IPS DF 6.9 (cell line): ENCODE measurements around the gene TKT.

Experiments used
- DNase-seq: peaks from one replicate; pipeline ENCODE4 v3.0.0-alpha.2; 2013; ENCODE audit warnings: low read depth, low spot score
- H3K27ac ChIP-seq: one replicate; pipeline ENCODE4 v1.5.1; 2013; ENCODE audit warnings: low read length, control low read depth
- H3K27me3 ChIP-seq: 2 replicates; pipeline ENCODE4 v1.6.1; 2013; ENCODE audit warnings: mild to moderate bottlenecking, low read length; ENCODE audit not compliant: control insufficient read depth, insufficient read depth
- H3K36me3 ChIP-seq: 2 replicates; pipeline ENCODE4 v1.6.1; 2013; ENCODE audit warnings: low read length; ENCODE audit not compliant: control insufficient read depth, insufficient read depth
- H3K4me1 ChIP-seq: 2 replicates; pipeline ENCODE4 v1.6.1; 2013; ENCODE audit warnings: low read length; ENCODE audit not compliant: control insufficient read depth, insufficient read depth
- H3K4me3 ChIP-seq: 2 replicates; pipeline ENCODE4 v1.5.1; 2013; ENCODE audit warnings: mild to moderate bottlenecking, low read length
- H3K9me3 ChIP-seq: 2 replicates; pipeline ENCODE4 v1.6.1; 2013; ENCODE audit warnings: low read length, inconsistent platforms; ENCODE audit not compliant: control insufficient read depth, insufficient read depth
- WGBS: extraction: QIAGEN DNeasy Blood & Tissue Kit; methylation state at CpG from one replicate; pipeline ENCODE4 v1.1.7; 2013; ENCODE audit warnings: mixed read lengths, missing lambda C conversion rate; ENCODE audit not compliant: insufficient read length, insufficient coverage; 5-methylcytosine and 5-hydroxymethylcytosine counted together

The TKT gene

DNA sequence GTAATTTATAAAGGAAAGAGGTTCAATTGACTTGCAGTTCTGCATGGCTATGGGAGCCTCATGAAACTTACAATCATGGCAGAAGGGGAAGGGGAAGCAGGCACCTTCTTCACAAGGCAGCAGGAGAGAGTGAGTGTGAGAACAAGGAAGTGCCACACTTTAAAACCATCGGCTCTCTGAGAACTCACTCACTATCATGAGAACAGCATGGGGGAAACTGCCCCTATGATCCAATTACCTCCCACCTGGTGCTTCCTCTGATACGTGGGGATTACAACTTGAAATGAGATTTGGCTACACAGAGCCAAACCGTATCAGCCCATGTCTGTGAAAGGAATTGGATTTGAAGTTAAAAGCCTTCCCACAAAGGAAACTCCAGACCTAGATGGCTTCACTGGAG, 39.1 kb downstream of the TKT start:
- Histone ChIP-seq H3K4me1 (no peaks in the 10 kb centered on the region), H3K36me3 (no peaks in the 10 kb centered on the region), H3K9me3 (no peaks in the 10 kb centered on the region), H3K27ac (no peak overlapping the region), H3K27me3 (no peaks in the 10 kb centered on the region), H3K4me3 (no peak overlapping the region)
- WGBS, result no CpG with 5 or more reads among the region's 3 CpGs
- DNase-seq, result no peak

DNA sequence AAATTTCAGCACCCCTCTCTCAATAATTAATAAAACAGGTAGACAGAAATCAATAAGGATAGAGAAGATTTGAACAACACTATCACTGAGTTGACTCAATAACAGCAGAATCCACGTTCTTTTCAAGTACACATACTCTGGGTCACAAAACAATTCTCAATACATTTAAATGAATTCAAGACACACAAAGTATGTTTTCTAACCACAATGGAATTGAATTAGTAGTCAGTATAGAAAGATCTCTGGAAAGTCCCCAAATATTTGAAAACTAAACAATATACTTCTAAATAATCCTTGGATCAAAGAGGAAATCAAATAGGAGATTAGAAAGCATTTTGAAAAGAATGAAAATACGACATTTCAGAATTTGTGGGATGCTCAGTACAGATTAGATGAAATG, 40.0 kb downstream of the TKT start:
- no peaks in the 10 kb centered on the region for H3K4me1 ChIP-seq
- DNase-seq, result no peak

DNA sequence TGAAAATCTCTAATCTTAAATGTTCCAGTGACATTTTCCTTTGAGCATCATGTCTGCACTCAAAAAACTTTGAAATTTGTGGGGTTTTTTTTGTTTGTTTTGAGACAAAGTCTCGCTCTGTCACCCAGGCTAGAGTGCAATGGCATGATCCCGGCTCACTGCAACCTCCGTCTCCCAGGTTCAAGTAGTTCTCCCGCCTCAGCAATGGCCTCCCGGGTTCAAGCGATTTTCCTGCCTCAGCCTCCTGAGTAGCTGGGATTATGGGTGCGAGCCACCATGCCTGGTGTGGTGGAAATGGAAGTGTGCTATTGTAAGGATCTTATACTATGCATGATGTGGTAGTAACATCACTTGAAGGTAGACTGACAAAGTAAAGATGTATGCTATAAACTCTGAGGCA, 42.5 kb downstream of the TKT start:
- H3K27ac ChIP-seq, result no peak overlapping the region
- no CpG with 5 or more reads among the region's 7 CpGs for WGBS
- H3K4me3 ChIP-seq, result no peak overlapping the region
- H3K27me3 ChIP-seq, result no peaks in the 10 kb centered on the region
- DNase-seq, result no peak
- no peaks in the 10 kb centered on the region for H3K36me3 ChIP-seq
- H3K9me3 ChIP-seq, result peaks cover 2% of the 10 kb centered on the region; the same call in 1 of the 2 replicates
- no peaks in the 10 kb centered on the region for H3K4me1 ChIP-seq

More for the DNA sequence above, 40.0 kb downstream of the TKT start:
- Histone ChIP-seq H3K27me3 (no peaks in the 10 kb centered on the region), H3K4me3 (no peak overlapping the region), H3K27ac (no peak overlapping the region), H3K36me3 (no peaks in the 10 kb centered on the region), H3K9me3 (no peaks in the 10 kb centered on the region)
- whole genome bisulfite sequencing, result no CpG with 5 or more reads among the region's 2 CpGs

DNA sequence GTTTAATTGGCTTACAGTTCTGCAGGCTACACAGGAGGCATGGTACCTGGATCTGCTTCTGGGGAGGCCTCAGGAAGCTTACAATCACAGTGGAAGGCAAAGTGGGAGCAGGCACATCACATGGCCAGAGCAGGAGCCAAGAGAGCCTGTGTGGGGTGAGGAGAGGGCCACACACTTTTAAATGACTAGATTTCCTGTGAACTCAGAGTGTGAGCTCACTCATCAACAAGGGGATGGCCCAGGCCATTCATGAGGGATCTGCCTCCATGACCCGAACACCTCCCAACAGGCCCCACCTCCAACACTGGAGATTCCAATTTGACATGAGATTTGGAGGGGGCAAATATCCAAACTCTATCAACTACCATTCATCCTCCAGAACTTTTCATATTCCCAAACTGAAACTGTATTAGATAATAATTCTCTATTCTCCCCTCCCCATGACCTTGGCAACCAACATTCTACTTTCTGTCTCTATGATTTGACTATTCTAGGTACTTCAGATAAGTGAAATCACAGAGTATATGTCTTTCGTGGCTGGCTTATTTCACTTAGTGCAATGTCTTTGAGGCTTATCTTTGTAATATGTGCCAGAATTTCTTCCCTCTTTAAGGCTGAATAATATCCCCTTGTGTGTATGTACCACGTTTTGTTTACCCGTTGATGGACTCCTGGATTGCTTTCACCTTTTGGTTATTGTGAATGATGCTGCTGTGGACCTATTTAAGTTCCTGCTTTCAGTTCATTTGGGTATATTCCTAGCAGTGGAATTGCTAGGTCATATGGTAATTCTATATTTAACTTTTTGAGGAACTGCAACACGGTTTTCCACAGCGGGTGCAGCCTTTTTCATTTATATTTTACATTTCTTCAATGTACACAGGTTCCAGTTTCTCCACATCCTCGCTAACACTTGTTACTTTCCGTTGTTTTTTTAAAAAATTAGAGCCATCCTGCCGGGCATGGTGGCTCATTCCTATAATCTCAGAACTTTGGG, 43.8 kb downstream of the TKT start:
- Histone ChIP-seq H3K9me3 (peaks cover 2% of the 10 kb centered on the region; the same call in 1 of the 2 replicates), H3K27me3 (no peaks in the 10 kb centered on the region), H3K4me3 (no peak overlapping the region), H3K27ac (no peak overlapping the region), H3K36me3 (no peaks in the 10 kb centered on the region), H3K4me1 (no peaks in the 10 kb centered on the region)
- no CpG with 5 or more reads among the region's 9 CpGs for WGBS
- DNase-seq, result no peak

DNA sequence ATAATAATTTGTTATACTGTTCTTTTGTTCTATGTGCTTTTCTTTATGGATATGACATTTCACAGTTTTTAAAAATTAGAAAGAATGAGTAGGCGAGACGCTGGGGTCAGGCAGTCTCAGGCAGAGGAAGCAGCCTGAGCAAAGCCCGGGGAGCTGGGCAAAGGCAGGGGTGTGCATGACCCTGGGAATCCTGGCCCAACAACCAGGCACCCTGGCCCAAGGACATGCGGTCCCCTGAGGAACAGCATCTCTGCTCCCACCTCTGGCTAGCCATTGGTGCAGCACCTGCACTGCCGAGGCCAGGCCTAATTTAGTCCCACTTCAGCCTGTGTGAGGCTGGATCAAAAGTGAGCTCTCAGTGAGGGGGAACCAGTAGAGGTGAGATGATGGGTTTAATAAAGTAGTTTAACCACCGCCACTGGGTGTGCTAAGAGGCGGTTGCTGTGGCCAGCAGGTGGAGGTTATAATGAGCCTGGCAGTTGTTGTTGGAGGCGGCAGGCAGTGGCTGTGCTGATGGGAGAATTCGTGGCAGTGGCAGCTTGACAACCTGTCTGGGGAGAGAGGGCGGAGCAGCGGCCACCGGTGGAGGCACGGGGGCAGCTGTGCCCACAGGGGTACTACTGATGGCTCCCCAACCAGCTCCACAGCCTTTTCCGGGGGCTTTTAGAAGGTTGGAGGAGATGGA, 53.3 kb downstream of the TKT start:
- no CpG with 5 or more reads among the region's 14 CpGs for WGBS

DNA sequence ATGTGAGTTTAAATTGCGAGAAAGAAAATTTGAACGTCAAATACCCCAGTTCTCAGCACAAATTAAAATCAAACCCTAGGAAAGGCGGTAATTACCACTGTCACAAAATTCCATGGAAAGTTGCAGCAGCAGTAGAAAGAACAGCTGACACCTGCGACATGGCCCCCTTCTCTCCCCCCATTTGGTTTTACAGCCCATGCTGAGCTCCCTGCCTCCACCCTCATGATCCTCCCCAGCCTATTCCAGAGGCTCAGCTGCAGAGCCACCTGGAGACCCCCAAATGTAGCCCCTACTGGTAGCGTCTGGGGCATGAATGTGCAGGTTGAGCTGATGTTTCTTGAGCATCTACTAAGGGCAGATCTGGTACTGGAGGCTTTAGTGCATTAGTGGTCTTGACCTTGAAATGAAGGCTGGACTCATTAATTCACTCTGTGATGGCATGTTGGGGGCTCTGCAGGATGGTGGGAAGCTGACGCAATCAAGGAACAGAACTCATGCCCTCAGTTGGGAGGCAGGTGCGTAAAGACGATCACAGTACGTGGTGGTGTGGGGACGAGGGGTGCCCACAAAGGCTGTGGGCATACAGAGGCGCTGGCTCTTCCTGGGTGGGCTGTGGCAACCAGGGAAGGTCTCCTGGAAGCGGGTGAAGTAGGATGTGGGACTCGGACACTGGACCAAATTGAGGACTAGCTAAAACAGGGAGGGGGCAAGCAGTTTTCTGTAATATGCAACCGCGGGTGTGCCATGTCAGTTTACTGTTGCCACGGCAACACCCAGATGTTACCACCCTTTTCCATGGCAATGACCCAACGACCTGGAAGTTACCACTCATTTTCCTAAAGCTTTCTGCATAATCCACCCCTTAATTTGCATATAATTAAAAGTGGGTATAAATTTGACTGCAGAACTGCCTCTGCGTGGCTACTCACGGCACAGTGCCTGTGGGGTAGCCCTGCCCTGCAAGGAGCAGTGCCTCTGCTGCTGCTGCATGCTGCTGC, 55.0 kb downstream of the TKT start:
- Histone ChIP-seq H3K4me3 (no peak overlapping the region), H3K9me3 (no peaks in the 10 kb centered on the region), H3K4me1 (peaks cover 2% of the 10 kb centered on the region; the same call in 1 of the 2 replicates), H3K27ac (no peak overlapping the region), H3K27me3 (no peaks in the 10 kb centered on the region), H3K36me3 (no peaks in the 10 kb centered on the region)
- no peak for DNase-seq
- no CpG with 5 or more reads among the region's 19 CpGs for WGBS

More for the DNA sequence above, 53.3 kb downstream of the TKT start:
- no peaks in the 10 kb centered on the region for H3K9me3 ChIP-seq
- DNase-seq, result no peak
- H3K4me1 ChIP-seq, result no peaks in the 10 kb centered on the region
- no peaks in the 10 kb centered on the region for H3K27me3 ChIP-seq
- no peak overlapping the region for H3K4me3 ChIP-seq
- no peak overlapping the region for H3K27ac ChIP-seq
- H3K36me3 ChIP-seq, result no peaks in the 10 kb centered on the region

DNA sequence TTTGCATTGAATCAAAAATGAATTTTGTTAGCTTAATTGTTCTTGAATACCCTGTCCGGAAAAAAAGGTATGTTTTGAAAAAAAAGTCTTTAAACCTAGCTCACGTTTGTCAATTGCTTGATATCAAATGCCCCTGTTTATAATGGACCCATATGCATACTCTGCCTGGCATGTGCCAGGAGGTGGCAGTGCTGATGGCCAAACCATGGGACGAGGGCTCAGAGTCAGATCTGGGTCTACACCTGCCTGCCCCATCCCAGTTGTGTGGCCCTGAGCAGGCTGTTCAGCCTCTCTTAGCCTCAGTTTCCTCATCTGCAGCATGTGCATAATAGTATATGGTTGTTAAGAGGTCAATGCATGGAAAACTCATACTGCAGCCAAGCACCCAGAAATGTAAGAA, 56.0 kb downstream of the TKT start:
- no peaks in the 10 kb centered on the region for H3K9me3 ChIP-seq
- no peak overlapping the region for H3K27ac ChIP-seq
- no peaks in the 10 kb centered on the region for H3K27me3 ChIP-seq
- no CpG with 5 or more reads among the region's 3 CpGs for WGBS
- DNase-seq, result no peak
- H3K36me3 ChIP-seq, result no peaks in the 10 kb centered on the region
- no peak overlapping the region for H3K4me3 ChIP-seq
- peaks cover 2% of the 10 kb centered on the region; the same call in 1 of the 2 replicates for H3K4me1 ChIP-seq

DNA sequence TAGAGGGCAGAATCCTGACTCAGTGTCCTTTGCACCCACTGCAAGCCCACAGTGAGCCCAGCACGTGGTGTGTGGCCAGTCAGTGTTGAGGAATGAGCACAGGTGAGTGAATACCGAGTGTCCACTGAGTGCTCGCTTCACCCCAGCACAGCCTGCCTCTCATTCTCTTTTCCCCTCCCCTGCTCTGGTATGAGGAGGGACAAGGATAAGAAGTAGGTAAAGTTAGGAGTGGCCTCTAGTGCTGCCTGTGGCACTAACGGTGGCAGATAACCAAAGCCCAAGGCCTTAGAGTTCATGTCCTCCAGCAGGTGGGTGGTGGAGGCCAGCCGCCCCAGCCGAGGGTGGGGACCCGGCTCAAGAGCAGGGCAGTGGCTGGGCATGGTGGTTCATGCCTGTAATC, 56.8 kb downstream of the TKT start:
- Histone ChIP-seq H3K9me3 (no peaks in the 10 kb centered on the region), H3K4me1 (peaks cover 2% of the 10 kb centered on the region; the same call in 1 of the 2 replicates), H3K27me3 (no peaks in the 10 kb centered on the region), H3K36me3 (no peaks in the 10 kb centered on the region), H3K4me3 (no peak overlapping the region), H3K27ac (no peak overlapping the region)
- no CpG with 5 or more reads among the region's 7 CpGs for WGBS
- DNase-seq, result no peak

DNA sequence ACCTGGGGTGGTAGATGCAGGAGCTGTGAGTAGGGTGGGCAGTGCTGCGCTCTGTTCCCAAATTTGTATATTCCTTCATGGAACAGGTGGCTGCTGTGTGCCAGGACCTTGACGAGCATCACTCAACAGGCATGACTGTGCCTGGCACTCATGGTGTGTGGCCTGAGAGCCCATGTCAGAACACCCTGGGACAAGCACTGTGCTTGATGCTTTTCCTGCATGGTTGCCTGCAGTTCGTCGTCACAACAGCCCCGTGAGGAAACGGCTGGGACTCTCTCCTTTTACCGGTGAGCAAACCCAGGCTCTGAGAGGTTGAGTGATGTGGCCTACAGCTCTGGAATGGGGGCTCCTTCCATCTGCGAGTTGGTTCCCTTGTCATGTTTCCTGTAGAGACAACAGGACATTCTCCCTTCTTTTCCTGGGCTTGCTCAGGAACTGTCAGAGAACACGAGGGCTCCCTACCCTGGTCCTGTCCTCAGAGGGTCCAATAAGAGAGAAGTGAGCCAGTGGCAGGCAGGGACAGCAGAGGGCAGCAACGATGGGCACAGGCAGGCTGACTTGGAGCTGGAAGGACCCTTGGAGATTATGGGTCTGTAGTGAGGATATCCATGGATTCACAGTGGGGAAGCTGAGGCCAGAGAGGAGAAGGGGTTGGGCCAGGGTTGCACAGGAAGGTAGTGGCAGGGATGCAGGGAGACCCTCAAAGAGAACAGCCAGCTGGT, 57.4 kb downstream of the TKT start:
- Histone ChIP-seq H3K4me3 (no peak overlapping the region), H3K4me1 (peaks cover 4% of the 10 kb centered on the region; the same call in 1 of the 2 replicates), H3K27ac (no peak overlapping the region), H3K27me3 (no peaks in the 10 kb centered on the region), H3K9me3 (no peaks in the 10 kb centered on the region), H3K36me3 (no peaks in the 10 kb centered on the region)
- no peak for DNase-seq
- WGBS, result no CpG with 5 or more reads among the region's 10 CpGs
